Mucosa of descending colon (tissue), 3 donors: ENCODE data around the gene DSG1. TPM values are rescaled to one million over a fixed set of nuclear protein-coding genes. Genes with fewer than 3 reads are reported as not detected.

Source experiments
- ATAC-seq: fragments of 200-7000 bp; cut with Tn5 transposase; one replicate; pipeline ENCODE4 v1.9.1; 2020; ENCODE audit warnings: mild to moderate bottlenecking, moderate library complexity
- DNase-seq, 3 donors: peaks; one replicate each; pipeline ENCODE4 v3.0.0-alpha.2; 2020
- H3K36me3 ChIP-seq: fragments of 200-600 bp; one replicate; pipeline ENCODE4 v1.8.0; 2021; ENCODE audit warnings: low read depth, mild to moderate bottlenecking
- H3K4me1 ChIP-seq: fragments of 200-600 bp; one replicate; pipeline ENCODE4 v1.8.0; 2021; ENCODE audit warnings: low read depth, mild to moderate bottlenecking
- H3K4me3 ChIP-seq: fragments of 200-600 bp; one replicate; pipeline ENCODE4 v1.8.0; 2021; ENCODE audit warnings: mild to moderate bottlenecking
- H3K9me3 ChIP-seq: fragments of 200-600 bp; one replicate; pipeline ENCODE4 v1.8.0; 2021; ENCODE audit warnings: mild to moderate bottlenecking
- CTCF ChIP-seq: fragments of 200-600 bp; IDR thresholded peaks from one replicate; pipeline ENCODE4 v1.8.0; 2022; ENCODE audit warnings: antibody characterized with exemption, mild to moderate bottlenecking
- intact Hi-C, 2 donors: fragments of 100-400 bp; cut with DNase I in 1 of 2; cut with micrococcal nuclease in 1 of 2; formaldehyde crosslinking; loops; one replicate each; pipeline versions ENCODE4 v1.11.0 to v1.11.1; 2022; cut with DNase I, micrococcal nuclease
- long read RNA-seq, 2 donors: library from polyadenylated mRNA; unstranded; transcript quantifications; one replicate each; pipeline ENCODE4 v2.0.0, GENCODE V29; 2019 to 2021
- total RNA-seq, 3 donors: library from RNA; stranded (reverse); fragmentation: NEBNext Ultra II Directional in 2 of 3; extraction: Animal tissue kit (Norgen Biotek cat#: 25700) in 2 of 3; gene quantifications; one replicate each; pipeline versions ENCODE4 v1.2.1 to v1.2.4, GENCODE V29; 2021 to 2023
- donor health status: DM: no; HTN: no; CAD: no; lungs with moderate emphysema.
- donor health status: DM: no; HTN: no; CAD: no.
- donor health status: DM: no; HTN: yes; CAD: no.

DSG1 gene
- total RNA-seq = not detected
- long read RNA-seq, donor 1 = 0 reads
- long read RNA-seq, donor 2 = 0 reads

- intact Hi-C loops = no loop called here
- no peaks in the 10 kb centered on the region for H3K9me3 ChIP-seq
- H3K4me3 ChIP-seq = no peak within 1 kb of the TSS
- ATAC-seq = no peak
- no peaks in the 10 kb centered on the region for H3K4me1 ChIP-seq
- TF ChIP-seq CTCF = no peak
- DNase-seq = no peak
- H3K36me3 ChIP-seq = no peaks in the 10 kb centered on the region
Observed at GRCh38 chr18:31317860-31318259, at the start of gene DSG1. Gene DSG1 (plus strand): TSS chr18:31318160. CDS start chr18:31318301, 141 bp downstream.

DNA sequence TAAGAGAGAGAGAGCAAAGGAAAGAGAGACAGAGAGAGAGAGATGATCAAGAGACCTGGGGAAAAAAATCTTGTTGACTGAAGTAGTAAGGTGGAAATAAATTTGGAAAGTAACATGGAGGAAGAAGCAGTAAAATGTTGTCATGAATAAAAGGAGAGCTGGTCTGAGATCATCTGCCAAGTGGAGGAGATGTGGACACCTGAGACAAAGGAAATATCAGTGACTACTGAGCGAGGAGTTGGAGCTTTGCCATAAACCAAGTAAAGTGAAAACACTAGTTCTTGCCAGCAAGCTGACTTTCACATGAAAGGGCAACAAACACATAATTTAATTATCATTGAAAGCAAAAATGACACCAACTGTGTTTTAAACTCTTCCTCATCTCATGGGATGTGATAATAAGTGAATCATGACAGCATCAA lies 49.0 kb upstream of the DSG1 start:
- H3K4me1 ChIP-seq = peaks cover 6% of the 10 kb centered on the region
- no peaks in the 10 kb centered on the region for H3K36me3 ChIP-seq
- intact Hi-C loops = no loop called here
- DNase-seq (peak in 1 of 3 donors; percentile 24), ATAC-seq (peak; percentile 50)
- no peak for TF ChIP-seq CTCF
- H3K4me3 ChIP-seq = no peak overlapping the region
- no peaks in the 10 kb centered on the region for H3K9me3 ChIP-seq

DNA sequence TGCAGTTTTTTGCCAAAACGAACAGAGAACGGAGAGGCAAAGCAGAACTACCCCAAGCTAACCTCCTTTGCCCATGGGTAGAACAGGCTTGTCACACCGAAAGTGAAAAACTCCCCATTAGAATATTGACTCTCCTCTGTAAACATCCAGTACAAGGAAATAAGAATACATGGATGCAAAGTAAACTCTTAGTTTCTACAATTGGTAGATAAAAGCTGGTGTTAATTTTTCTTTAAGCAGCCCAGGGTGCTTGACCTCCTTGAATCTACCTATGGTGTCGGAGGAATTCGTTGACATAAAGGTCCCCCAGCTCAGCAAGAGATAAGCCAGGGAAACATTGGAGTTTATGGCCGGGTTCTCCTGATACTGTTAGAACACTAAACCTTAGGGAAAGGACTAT lies 48.4 kb upstream of the DSG1 start:
- DNase-seq = no peak
- peak; percentile 81 for ATAC-seq
- intact Hi-C loops = no loop called here

GRCh38 chr18:31270578-31270977 lies 47.4 kb upstream of the DSG1 start:
- TF ChIP-seq CTCF = no peak
- intact Hi-C loops = no loop called here
- DNase-seq (no peak), ATAC-seq (no peak)
- H3K4me1 ChIP-seq = peaks cover 11% of the 10 kb centered on the region
- no peaks in the 10 kb centered on the region for H3K9me3 ChIP-seq
- H3K4me3 ChIP-seq = no peak overlapping the region
- no peaks in the 10 kb centered on the region for H3K36me3 ChIP-seq

More for the DNA sequence above, 48.4 kb upstream of the DSG1 start:
- H3K4me3 ChIP-seq = no peak overlapping the region
- no peaks in the 10 kb centered on the region for H3K9me3 ChIP-seq
- no peak for TF ChIP-seq CTCF
- no peaks in the 10 kb centered on the region for H3K36me3 ChIP-seq
- peaks cover 11% of the 10 kb centered on the region for H3K4me1 ChIP-seq

DNA sequence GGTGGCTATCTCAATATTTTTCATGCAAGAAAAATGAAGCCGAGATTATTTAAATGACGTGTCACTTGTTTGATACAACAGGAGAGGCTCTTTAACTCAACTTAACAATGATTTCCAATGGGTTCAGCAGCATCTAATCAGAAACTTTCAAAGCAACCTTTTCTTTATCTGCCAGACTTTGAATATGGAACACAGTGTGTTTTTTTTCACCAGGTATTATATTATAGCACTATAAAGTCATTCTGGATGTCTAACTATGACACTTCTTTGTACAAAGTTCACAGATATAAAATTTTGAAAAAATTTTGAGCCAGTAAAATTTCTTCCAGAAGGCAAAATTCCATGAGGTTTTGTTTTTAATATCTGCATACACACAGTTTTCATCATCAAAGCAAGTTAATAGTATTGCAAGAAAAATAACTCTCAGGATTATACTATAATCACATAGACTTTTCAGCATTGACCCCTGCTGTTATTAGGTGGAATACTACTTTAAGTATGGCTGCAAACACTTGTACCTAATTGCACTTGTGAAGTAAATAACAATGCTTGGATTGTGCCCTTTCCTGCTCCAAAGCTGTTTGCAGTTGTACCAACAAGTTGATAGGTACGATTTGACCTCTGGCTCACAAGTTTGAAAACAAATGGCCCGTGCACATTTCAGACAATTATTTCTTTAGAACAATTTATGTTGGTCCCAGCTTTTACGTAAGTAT lies 44.0 kb upstream of the DSG1 start:
- TF ChIP-seq CTCF = no peak
- Histone ChIP-seq H3K9me3 (no peaks in the 10 kb centered on the region), H3K4me3 (no peak overlapping the region), H3K36me3 (no peaks in the 10 kb centered on the region), H3K4me1 (peaks cover 11% of the 10 kb centered on the region)
- peak; percentile 49 for ATAC-seq
- intact Hi-C loops = no loop called here
- DNase-seq = peak in 1 of 3 donors; percentile 20
